ENCODE measurements around the gene TMEM244. TPM values are rescaled to one million over a fixed set of nuclear protein-coding genes. Genes with fewer than 3 reads are reported as not detected.

Gene TMEM244, protein sequence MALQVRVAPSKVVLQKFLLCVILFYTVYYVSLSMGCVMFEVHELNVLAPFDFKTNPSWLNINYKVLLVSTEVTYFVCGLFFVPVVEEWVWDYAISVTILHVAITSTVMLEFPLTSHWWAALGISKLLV
- not detected for total RNA-seq

DNA sequence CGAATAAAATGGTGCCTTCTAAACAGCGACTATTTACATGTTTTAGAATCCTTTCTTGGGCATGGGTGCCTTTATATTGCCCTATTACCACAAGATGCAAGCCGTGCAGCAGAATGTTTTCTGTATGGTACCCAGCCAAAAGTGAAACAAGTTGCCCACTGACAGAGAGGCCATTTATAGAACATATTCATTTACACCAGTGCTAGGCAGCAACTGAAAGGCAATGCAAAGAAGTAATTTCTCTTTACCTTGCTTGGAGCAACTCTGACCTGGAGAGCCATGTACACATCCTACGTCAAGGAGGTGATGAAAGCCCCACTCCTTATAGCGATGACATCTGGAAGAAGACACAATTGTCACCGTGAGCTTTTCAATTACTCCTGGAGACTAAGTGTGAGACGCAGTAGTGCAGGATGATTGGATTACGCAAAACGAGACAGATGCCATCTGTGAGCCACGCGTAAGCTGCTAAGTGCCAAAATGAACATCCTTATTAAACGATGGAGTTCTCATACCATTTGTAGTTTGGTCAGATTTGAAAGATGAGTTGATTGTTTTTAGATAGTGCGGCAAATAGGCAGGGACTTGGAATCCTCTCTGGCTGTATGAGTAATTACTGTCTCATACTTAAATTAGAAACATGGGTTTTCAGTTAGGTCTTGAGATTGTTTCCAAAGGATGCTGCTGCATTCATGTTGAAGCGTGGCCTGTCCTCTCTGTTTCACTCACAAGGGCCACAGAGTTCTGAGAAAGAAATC lies at the start of gene TMEM244:
TSS of gene TMEM244 (minus strand) at position 408 of the 758 bp plus-strand sequence. CDS start at position 281, 127 bp downstream.
- Histone ChIP-seq H3K27ac (no peak within 1 kb of the TSS), H3K27me3 (no peaks in the 10 kb centered on the region), H3K4me1 (no peaks in the 10 kb centered on the region), H3K36me3 (no peaks in the 10 kb centered on the region), H3K4me3 (no peak within 1 kb of the TSS), H3K9me3 (no peaks in the 10 kb centered on the region)
- no peak for DNase-seq
- TF ChIP-seq POLR2A (IDR thresholded peaks at IDR 0.05) = no peak
- TF ChIP-seq, protein P1, sequence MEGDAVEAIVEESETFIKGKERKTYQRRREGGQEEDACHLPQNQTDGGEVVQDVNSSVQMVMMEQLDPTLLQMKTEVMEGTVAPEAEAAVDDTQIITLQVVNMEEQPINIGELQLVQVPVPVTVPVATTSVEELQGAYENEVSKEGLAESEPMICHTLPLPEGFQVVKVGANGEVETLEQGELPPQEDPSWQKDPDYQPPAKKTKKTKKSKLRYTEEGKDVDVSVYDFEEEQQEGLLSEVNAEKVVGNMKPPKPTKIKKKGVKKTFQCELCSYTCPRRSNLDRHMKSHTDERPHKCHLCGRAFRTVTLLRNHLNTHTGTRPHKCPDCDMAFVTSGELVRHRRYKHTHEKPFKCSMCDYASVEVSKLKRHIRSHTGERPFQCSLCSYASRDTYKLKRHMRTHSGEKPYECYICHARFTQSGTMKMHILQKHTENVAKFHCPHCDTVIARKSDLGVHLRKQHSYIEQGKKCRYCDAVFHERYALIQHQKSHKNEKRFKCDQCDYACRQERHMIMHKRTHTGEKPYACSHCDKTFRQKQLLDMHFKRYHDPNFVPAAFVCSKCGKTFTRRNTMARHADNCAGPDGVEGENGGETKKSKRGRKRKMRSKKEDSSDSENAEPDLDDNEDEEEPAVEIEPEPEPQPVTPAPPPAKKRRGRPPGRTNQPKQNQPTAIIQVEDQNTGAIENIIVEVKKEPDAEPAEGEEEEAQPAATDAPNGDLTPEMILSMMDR (IDR thresholded peaks at IDR 0.05) = no peak

DNA sequence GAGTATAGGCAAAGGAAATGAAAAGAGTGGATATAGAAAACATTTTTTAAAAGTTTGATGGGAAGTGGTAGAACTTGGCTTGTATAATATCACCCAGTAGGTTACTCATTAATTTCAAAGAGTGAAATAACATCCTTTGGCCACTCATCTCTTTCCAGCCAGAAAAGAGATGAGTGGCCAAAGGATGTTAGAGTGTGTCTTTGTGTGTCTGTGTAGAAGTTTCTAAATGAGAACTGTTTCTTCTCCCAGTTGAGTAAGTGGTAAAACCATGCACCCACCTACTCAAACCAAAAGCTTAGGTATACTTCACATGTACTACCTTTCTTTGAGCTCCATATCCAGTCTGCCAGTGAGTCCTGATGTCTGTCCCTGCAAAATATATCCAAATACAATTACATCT lies 47.7 kb upstream of the TMEM244 start:
- Histone ChIP-seq H3K9me3 (no peaks in the 10 kb centered on the region), H3K4me1 (no peaks in the 10 kb centered on the region), H3K27me3 (no peaks in the 10 kb centered on the region), H3K4me3 (no peak overlapping the region), H3K27ac (no peak overlapping the region), H3K36me3 (no peaks in the 10 kb centered on the region)
- TF ChIP-seq, protein P1 (IDR thresholded peaks at IDR 0.05) = no peak
- no peak for TF ChIP-seq POLR2A (IDR thresholded peaks at IDR 0.05)
- no peak for DNase-seq

DNA sequence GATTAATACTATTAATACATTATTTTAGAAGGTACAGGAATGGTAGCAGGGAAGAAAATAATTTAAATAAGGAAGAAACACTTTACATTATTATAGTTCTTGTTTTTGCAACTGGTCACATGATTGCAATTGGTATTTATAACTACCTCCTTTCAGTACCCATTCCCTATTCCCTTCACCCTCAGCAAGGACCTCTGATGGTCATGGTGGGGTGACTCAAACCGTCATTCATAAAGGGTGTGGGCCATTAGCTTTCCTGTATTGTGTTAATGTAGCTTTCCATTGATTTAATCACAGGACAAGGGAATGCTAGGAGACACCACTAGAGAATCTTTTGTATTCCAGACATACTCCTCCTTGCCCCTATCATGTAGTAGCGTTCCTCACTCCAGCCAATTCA lies 47.2 kb upstream of the TMEM244 start:
- Histone ChIP-seq H3K27me3 (no peaks in the 10 kb centered on the region), H3K27ac (no peak overlapping the region), H3K36me3 (no peaks in the 10 kb centered on the region), H3K4me3 (no peak overlapping the region), H3K9me3 (no peaks in the 10 kb centered on the region), H3K4me1 (no peaks in the 10 kb centered on the region)
- TF ChIP-seq, protein P1 (IDR thresholded peaks at IDR 0.05) = no peak
- no peak for TF ChIP-seq POLR2A (IDR thresholded peaks at IDR 0.05)
- no peak for DNase-seq

DNA sequence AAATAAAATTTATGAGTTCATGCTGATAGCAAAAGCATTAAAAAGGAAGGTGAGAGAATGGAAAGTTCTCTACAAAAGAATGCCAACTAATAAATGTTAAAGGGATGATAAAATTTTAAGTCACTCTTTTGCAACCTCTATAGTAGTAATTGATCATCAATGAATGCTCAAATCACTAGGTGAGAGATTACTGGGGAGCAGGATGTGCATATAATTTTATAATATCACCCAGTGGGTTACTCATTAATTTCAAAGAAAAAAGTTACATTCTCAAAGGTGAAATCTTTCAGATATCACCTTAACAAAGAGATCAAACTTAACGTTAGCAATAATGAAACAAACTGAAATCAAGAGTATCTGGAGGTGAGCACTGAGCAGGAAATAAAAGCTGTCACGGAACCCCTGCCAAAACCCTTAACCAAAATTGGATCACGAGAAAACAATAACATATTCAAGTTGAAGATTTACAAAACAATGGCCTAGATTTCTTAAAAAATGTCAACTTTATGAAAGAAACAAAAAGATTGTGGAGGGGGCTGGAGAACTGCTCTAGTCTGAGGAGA lies 45.5 kb upstream of the TMEM244 start:
- no peaks in the 10 kb centered on the region for H3K9me3 ChIP-seq
- TF ChIP-seq POLR2A (IDR thresholded peaks at IDR 0.05) = no peak
- TF ChIP-seq, protein P1 (IDR thresholded peaks at IDR 0.05) = no peak

DNA sequence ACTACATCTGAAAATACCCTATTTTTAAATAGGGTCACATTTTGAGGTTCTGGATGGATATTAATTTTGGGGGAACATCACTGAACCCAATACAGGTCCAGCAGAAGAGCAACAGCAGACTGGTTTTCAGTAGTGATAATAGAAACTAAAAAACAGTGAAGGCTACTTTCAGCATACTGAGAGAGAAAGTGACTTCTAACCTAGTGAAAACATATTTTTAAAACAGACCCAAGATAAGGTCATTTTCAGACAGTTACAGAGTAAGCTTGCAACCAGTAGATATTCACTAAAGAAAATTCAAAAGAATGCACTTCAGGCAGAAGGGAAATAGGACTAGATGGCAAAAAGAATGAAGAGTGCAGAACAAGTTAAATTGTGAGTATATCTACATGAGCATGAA lies 42.0 kb upstream of the TMEM244 start:
- no peaks in the 10 kb centered on the region for H3K9me3 ChIP-seq
- H3K36me3 ChIP-seq = no peaks in the 10 kb centered on the region
- no peak for DNase-seq
- H3K4me3 ChIP-seq = no peak overlapping the region
- no peak for TF ChIP-seq POLR2A (IDR thresholded peaks at IDR 0.05)
- TF ChIP-seq, protein P1 (IDR thresholded peaks at IDR 0.05) = no peak
- H3K27me3 ChIP-seq = no peaks in the 10 kb centered on the region
- H3K4me1 ChIP-seq = no peaks in the 10 kb centered on the region
- no peak overlapping the region for H3K27ac ChIP-seq

More for the DNA sequence above, 45.5 kb upstream of the TMEM244 start:
- Histone ChIP-seq H3K36me3 (no peaks in the 10 kb centered on the region), H3K4me1 (no peaks in the 10 kb centered on the region), H3K4me3 (no peak overlapping the region), H3K27me3 (no peaks in the 10 kb centered on the region), H3K27ac (no peak overlapping the region)
- DNase-seq = no peak

Data from Peyer's patch (tissue), 4 donors.